Panc1 (cell line): ENCODE data around the gene OR3A3. TPM values are rescaled to one million over a fixed set of nuclear protein-coding genes. Genes with fewer than 3 reads are reported as not detected.

ENCODE experiments used
- total RNA-seq: library from RNA; stranded (reverse); gene quantifications from one replicate; pipeline ENCODE4 v1.2.1, GENCODE V29; 2021; ENCODE audit not compliant: unreplicated experiment

The OR3A3 gene
- total RNA-seq, 1 experiment from 2014 or later: not detected

Other genes with a start within 250 kb of the OR3A3 start
- gene OR1A2, start 213.9 kb upstream of the OR3A3 start, total RNA-seq: not detected
- not detected for gene OR1A1, start 203.7 kb upstream of the OR3A3 start, total RNA-seq
- gene OR3A1, start 113.0 kb upstream of the OR3A3 start, total RNA-seq: not detected
- not detected for gene OR3A2, start 25.1 kb upstream of the OR3A3 start, total RNA-seq
- gene OR1E1, start 13.0 kb upstream of the OR3A3 start, total RNA-seq: not detected
- gene OR1E2, start 22.5 kb downstream of the OR3A3 start, total RNA-seq: not detected
- not detected for gene SPATA22, start 60.4 kb downstream of the OR3A3 start, total RNA-seq
- gene ASPA, start 64.6 kb downstream of the OR3A3 start, total RNA-seq: not detected
- 0.31 TPM for gene TRPV3, start 146.4 kb downstream of the OR3A3 start, total RNA-seq
- gene TRPV1, start 198.0 kb downstream of the OR3A3 start, total RNA-seq: 3.4 TPM
- 8.4 TPM for gene SHPK, start 224.9 kb downstream of the OR3A3 start, total RNA-seq
- 20.4 TPM for gene CTNS, start 225.4 kb downstream of the OR3A3 start, total RNA-seq